Keratinocyte (primary cell): Measurements from ENCODE around the gene NCR2. TPM values are rescaled to one million over a fixed set of nuclear protein-coding genes. Genes with fewer than 3 reads are reported as not detected.

Source experiments
- DNase-seq: peaks from one replicate; pipeline ENCODE4 v3.0.0-alpha.2; 2011; ENCODE audit warnings: low read depth, missing footprints, low spot score
- FAIRE-seq: peaks from 2 replicates; lab custom pipeline; 2011; peaks lifted over from hg19 to GRCh38; lab: Jason Lieb, UNC
- H2AFZ ChIP-seq: 2 replicates; pipeline ENCODE4 v1.6.0; 2012; ENCODE audit warnings: low read length, control low read depth, inconsistent platforms; ENCODE audit not compliant: control insufficient read depth
- H3K27ac ChIP-seq: 2 replicates; pipeline ENCODE4 v1.5.1; 2011; ENCODE audit warnings: low read length; ENCODE audit not compliant: control insufficient read depth, insufficient read depth
- H3K27me3 ChIP-seq: 3 replicates; pipeline ENCODE4 v1.6.0; 2011; ENCODE audit warnings: low read length; ENCODE audit not compliant: control insufficient read depth, insufficient read depth; ENCODE audit errors: extremely low read depth
- H3K36me3 ChIP-seq, 2 experiments: 2 replicates in 1 of 2; 3 replicates in 1 of 2; pipeline ENCODE4 v1.5.1; 2011; ENCODE audit warnings: low read length in 2 of 2, mild to moderate bottlenecking in 1 of 2; ENCODE audit not compliant: control insufficient read depth in 2 of 2, insufficient read depth in 2 of 2; ENCODE audit errors: extremely low read depth in 1 of 2
- H3K4me1 ChIP-seq: 3 replicates; pipeline ENCODE4 v1.5.1; 2011; ENCODE audit warnings: low read length; ENCODE audit not compliant: control insufficient read depth, insufficient read depth; ENCODE audit errors: extremely low read depth
- H3K4me2 ChIP-seq: 3 replicates; pipeline ENCODE4 v1.6.0; 2011; ENCODE audit warnings: low read depth, low read length; ENCODE audit not compliant: control insufficient read depth, insufficient read depth; ENCODE audit errors: extremely low read depth
- H3K4me3 ChIP-seq, 3 experiments: fragments of 200-600 bp in 1 of 3; sonication (generic) in 1 of 3; 2 replicates in 2 of 3; 3 replicates in 1 of 3; pipeline ENCODE4 v1.5.1; 2011 to 2016; ENCODE audit warnings: low read length in 3 of 3, mild to moderate bottlenecking in 3 of 3, control low read depth in 2 of 3, inconsistent platforms in 1 of 3, low read depth in 1 of 3, mixed read lengths in 1 of 3, mixed run types in 1 of 3, moderate library complexity in 1 of 3; ENCODE audit not compliant: control insufficient read depth in 2 of 3, insufficient read depth in 2 of 3; ENCODE audit errors: extremely low read depth in 1 of 3
- H3K79me2 ChIP-seq: 2 replicates; pipeline ENCODE4 v1.6.0; 2012; ENCODE audit warnings: low read length; ENCODE audit not compliant: control insufficient read depth, insufficient read depth
- H3K9ac ChIP-seq: 3 replicates; pipeline ENCODE4 v1.6.0; 2011; ENCODE audit warnings: low read length; ENCODE audit not compliant: control insufficient read depth, insufficient read depth; ENCODE audit errors: extremely low read depth
- H3K9me1 ChIP-seq: 3 replicates; pipeline ENCODE4 v1.6.0; 2011; ENCODE audit warnings: low read length; ENCODE audit not compliant: control insufficient read depth, insufficient read depth; ENCODE audit errors: extremely low read depth
- H3K9me3 ChIP-seq: 2 replicates; pipeline ENCODE4 v1.5.1; 2012; ENCODE audit warnings: low read depth, low read length; ENCODE audit not compliant: control insufficient read depth
- H4K20me1 ChIP-seq: 3 replicates; pipeline ENCODE4 v1.6.0; 2011; ENCODE audit warnings: low read length; ENCODE audit not compliant: control insufficient read depth, insufficient read depth; ENCODE audit errors: extremely low read depth
- CTCF ChIP-seq, 3 experiments: IDR thresholded peaks in 1 of 3; conservative IDR thresholded peaks in 1 of 3; optimal IDR thresholded peaks in 1 of 3; 2 replicates in 2 of 3; 3 replicates in 1 of 3; pipeline versions ENCODE3 to v1.5.1; 2011; ENCODE audit warnings: low read length in 3 of 3, mild to moderate bottlenecking in 3 of 3, moderate library complexity in 2 of 3, control low read depth in 1 of 3, inconsistent platforms in 1 of 3; ENCODE audit not compliant: insufficient read depth in 2 of 3; ENCODE audit errors: extremely low read depth in 1 of 3
- EZH2 ChIP-seq: IDR thresholded peaks from one replicate; pipeline ENCODE4 v1.6.1; 2012; ENCODE audit warnings: inconsistent platforms, mild to moderate bottlenecking, low read length, moderate library complexity
- dilution Hi-C: fragments of 300-500 bp; cut with MboI; formaldehyde crosslinking; loops from one replicate; pipeline ENCODE4 v1.7.0; 2020; ENCODE audit warnings: low sequenced_read_pairs; ENCODE audit not compliant: extremely low pct_ligation_motif_present
- polyA plus RNA-seq, 5 experiments: library from polyadenylated mRNA; depleted of rRNA in 3 of 5; stranded (reverse) in 3 of 5; stranded (forward) in 1 of 5; unstranded in 1 of 5; fragments of >200 nt; gene quantifications; 1 replicate in 1 of 5; 2 replicates in 3 of 5; 3 replicates in 1 of 5; pipeline versions ENCODE4 v1.2.1 to v1.2.3, GENCODE V29; 2011 to 2012; ENCODE audit warnings: missing spikeins in 2 of 5, low read depth in 1 of 5, low replicate concordance in 1 of 5

The NCR2 gene
- polyA plus RNA-seq, 1 donor (not counting 4 experiments of a cell fraction or from before 2014, with no cell fraction given), result not detected

GRCh38 chr6:41358503-41358902 lies 23.1 kb downstream of the NCR2 start:
- FAIRE-seq (no peak), DNase-seq (no peak)
- no peak overlapping the region for H3K4me2 ChIP-seq
- TF ChIP-seq EZH2 (no peak), CTCF (optimal IDR thresholded peaks at IDR 0.05 in 1 of 3, IDR thresholded peaks at IDR 0.05 in 1 of 3, conservative IDR thresholded peaks at IDR 0.05 in 1 of 3; ENCODE audit: extremely low read depth in 1 of 3, insufficient read depth in 2 of 3, low read length in 3 of 3) (no peak)
- dilution Hi-C loops, result no loop called here
- peaks cover 4% of the 10 kb centered on the region for H3K9me3 ChIP-seq
- H3K27me3 ChIP-seq, result peaks cover 9% of the 10 kb centered on the region
- no peak overlapping the region for H2AFZ ChIP-seq
- no peaks in the 10 kb centered on the region for H3K9me1 ChIP-seq
- H3K4me1 ChIP-seq, result no peaks in the 10 kb centered on the region
- H3K27ac ChIP-seq, result no peak overlapping the region
- no peaks in the 10 kb centered on the region for H4K20me1 ChIP-seq
- no peak overlapping the region for H3K4me3 ChIP-seq
- H3K79me2 ChIP-seq, result no peaks in the 10 kb centered on the region
- no peaks in the 10 kb centered on the region for H3K36me3 ChIP-seq
- H3K9ac ChIP-seq, result no peak overlapping the region

- H3K9me1 ChIP-seq, result no peaks in the 10 kb centered on the region
- no peak overlapping the region for H2AFZ ChIP-seq
- H3K36me3 ChIP-seq, result no peaks in the 10 kb centered on the region
- TF ChIP-seq CTCF (optimal IDR thresholded peaks at IDR 0.05 in 1 of 3, IDR thresholded peaks at IDR 0.05 in 1 of 3, conservative IDR thresholded peaks at IDR 0.05 in 1 of 3; ENCODE audit: extremely low read depth in 1 of 3, insufficient read depth in 2 of 3, low read length in 3 of 3) (no peak), EZH2 (no peak)
- dilution Hi-C loops, result no loop called here
- FAIRE-seq, result no peak
- peaks cover 10% of the 10 kb centered on the region for H3K27me3 ChIP-seq
- no peak overlapping the region for H3K27ac ChIP-seq
- no peaks in the 10 kb centered on the region for H3K4me1 ChIP-seq
- no peaks in the 10 kb centered on the region for H4K20me1 ChIP-seq
- no peak overlapping the region for H3K4me2 ChIP-seq
- DNase-seq, result no peak
- H3K79me2 ChIP-seq, result no peaks in the 10 kb centered on the region
- H3K4me3 ChIP-seq, result no peak overlapping the region
- no peak overlapping the region for H3K9ac ChIP-seq
- peaks cover 4% of the 10 kb centered on the region for H3K9me3 ChIP-seq
Observed at GRCh38 chr6:41359617-41360313, 24.4 kb downstream of the NCR2 start.
